Tracheal epithelial cell (primary cell): ENCODE results near the gene ZNF629. TPM values are rescaled to one million over a fixed set of nuclear protein-coding genes. Genes with fewer than 3 reads are reported as not detected.

ENCODE experiments used
- total RNA-seq: library from RNA; depleted of rRNA; stranded (reverse); fragments of >200 nt; gene quantifications from 2 replicates; pipeline ENCODE4 v1.2.1, GENCODE V29; 2014

Gene ZNF629
- total RNA-seq = 5.5 and 6.6 TPM in 2 replicates

DNA sequence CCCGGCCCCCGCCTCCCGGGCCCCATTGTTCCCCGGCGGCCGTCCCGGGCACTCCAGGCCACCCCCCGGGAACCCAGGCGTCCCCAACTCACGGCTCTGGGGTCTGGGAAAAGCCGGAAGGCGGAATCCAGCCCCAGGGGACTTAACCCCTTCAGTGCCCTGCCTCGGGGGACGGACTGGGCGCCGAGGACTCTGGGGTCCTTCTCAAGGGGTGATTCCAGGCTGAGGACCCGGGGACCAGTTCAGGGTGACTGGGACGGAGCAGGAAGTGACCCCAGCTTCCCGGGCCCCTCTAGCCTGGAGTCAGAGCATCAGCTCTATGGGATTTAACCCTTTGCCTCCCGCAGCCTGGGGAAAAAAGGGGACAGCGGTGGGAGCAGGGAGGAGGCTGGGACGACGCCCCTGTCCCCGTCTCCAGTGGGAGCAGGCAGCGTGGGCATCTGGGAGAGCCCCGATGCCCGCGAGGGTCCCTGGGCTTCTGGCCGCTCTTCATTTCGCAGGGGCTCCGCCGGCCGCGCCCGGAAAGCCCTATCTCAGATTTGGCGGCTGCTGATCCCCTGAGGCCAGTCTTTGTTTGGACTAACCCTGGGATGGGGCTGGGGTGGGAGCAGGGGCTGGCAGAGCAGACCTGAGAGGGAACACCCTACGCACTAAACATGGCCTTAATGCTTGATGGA, at the start of gene ZNF629:
ZNF629 (minus strand) TSS at position 270 of the 677 bp plus-strand sequence. CDS start 2,723 bp downstream, outside the sequence.

DNA sequence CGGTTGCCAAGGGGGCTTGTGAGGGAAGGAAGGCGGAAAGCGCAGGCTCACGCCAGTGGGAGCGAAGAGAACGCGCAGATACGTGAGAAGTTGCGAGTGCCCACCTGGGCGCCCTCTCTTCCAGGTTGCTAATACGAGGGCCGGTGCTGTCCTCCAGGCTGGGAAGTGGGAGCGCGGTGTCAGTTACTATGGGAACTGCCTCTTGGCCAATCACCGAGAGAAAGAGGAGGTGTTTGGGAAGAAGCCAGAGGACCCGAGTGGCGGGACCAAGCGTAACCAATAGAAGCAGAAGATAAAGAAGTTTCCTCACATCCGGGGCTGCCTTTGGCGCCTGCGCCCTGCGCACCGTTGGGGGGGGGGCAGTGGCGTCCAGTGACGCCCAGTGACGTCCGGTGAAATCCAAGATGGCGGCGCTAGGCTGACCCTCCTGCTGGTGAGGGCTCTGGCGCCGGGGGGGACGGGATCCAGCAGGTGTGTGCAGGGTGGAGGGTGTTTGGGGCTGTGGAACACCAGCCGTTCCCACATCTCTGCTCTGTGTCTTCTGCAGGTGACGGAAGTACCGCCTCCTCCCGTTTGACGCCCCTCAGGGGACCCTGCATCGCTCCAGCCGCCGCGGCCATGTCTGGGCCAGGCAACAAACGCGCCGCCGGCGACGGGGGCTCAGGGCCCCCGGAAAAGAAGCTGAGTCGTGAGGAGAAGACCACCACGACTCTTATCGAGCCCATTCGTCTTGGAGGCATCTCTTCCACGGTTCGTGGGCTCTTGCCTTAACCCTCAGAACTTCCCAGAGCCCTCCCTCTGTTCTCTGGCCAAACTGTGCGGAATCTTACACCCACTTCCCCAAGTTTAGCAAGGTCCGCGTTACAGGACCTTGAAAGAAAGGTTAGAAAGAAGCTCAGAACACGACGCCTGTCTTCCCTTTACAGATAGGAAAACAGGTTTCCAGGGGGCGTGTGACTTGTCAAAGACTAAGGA, 24.8 kb downstream of the ZNF629 start, which contains the start of the genes CFAP119 and RNF40:
CFAP119 (minus strand) TSS at position 135 of the 975 bp plus-strand sequence. CDS start 314 bp downstream, outside the sequence.
RNF40 (plus strand) TSS at position 395 of the 975 bp plus-strand sequence; CDS start at position 619, 224 bp downstream.

DNA sequence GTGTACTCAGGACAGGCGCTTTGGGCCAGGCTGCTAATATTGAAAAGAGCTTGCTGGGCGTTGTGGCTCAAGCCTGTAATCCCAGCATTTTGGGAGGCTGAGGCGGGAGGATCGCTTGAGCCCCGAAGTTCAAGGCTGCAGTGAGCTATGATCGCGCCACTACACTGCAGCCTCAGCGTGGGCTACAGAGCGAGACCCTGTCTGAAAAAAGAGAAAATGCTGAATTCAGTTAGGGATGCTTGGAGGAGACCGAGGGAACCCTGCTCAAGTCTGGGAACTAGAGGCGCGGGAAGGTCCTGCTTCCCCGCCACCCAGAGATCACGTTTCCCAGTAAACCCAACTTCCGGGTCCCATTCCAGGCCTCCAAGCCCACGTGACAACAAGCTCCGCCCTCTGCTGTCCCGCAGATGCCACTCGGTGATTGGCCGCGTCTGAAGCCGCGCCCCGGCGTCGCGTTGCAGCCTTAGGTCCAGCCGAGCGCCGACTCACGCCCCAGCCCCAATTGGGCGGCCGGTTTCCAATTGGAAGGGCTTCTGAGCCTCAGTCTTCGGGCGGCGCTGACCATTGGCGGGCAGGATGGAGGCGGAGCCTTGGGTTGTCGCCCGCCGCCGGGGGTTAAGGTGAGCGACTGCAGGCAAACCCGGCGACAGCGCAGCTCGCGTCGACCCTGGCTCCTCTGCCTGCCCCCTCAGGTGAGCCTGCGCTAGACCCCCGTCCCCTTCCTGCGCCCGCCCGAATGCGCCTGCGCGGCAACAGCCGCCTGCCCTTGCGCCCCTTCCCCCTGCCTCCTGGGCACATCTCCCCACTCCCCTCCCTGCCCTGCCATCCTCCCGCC, 39.0 kb downstream of the ZNF629 start, which contains the start of gene PHKG2:
PHKG2 (plus strand) TSS at position 627 of the 835 bp plus-strand sequence. CDS start 396 bp downstream, outside the sequence.

Other genes starting within 250 kb of the ZNF629 start
- gene ZNF764, start 228.8 kb downstream of the ZNF629 start, total RNA-seq = 3.4 and 3.6 TPM in 2 replicates
- 8.2 and 10.7 TPM in 2 replicates for gene ZNF688, start 215.5 kb downstream of the ZNF629 start, total RNA-seq
- 6.2 and 8.0 TPM in 2 replicates for gene ZNF785, start 201.5 kb downstream of the ZNF629 start, total RNA-seq
- 1.7 and 3.8 TPM in 2 replicates for gene ZNF689, start 176.8 kb downstream of the ZNF629 start, total RNA-seq
- gene PRR14, start 136.2 kb downstream of the ZNF629 start, total RNA-seq = 8.7 and 10.1 TPM in 2 replicates
- 11.1 and 14.9 TPM in 2 replicates for gene FBRS, start 128.8 kb downstream of the ZNF629 start, total RNA-seq
- gene SRCAP, start 88.0 kb downstream of the ZNF629 start, total RNA-seq = 15.7 and 16.8 TPM in 2 replicates
- 9.6 and 16.1 TPM in 2 replicates for gene PHKG2, start 38.8 kb downstream of the ZNF629 start, total RNA-seq
- gene CFAP119, start 25.1 kb downstream of the ZNF629 start, total RNA-seq = 1.4 TPM in 1 of 2 replicates, not detected in the other
- gene RNF40, start 24.9 kb downstream of the ZNF629 start, total RNA-seq = 50.3 and 56.6 TPM in 2 replicates
- 28.8 and 34.7 TPM in 2 replicates for gene BCL7C, start 106.9 kb upstream of the ZNF629 start, total RNA-seq
- 0.64 and 0.96 TPM in 2 replicates for gene CTF1, start 109.4 kb upstream of the ZNF629 start, total RNA-seq
- gene FBXL19, start 136.4 kb upstream of the ZNF629 start, total RNA-seq = 16.2 and 30.6 TPM in 2 replicates
- gene ORAI3, start 161.9 kb upstream of the ZNF629 start, total RNA-seq = 24.3 and 48.8 TPM in 2 replicates
- gene SETD1A, start 170.5 kb upstream of the ZNF629 start, total RNA-seq = 0.96 and 1.5 TPM in 2 replicates
- 14.1 and 25.5 TPM in 2 replicates for gene HSD3B7, start 198.0 kb upstream of the ZNF629 start, total RNA-seq
- 0.72 TPM in 1 of 2 replicates, not detected in the other for gene STX1B, start 223.4 kb upstream of the ZNF629 start, total RNA-seq
- gene STX4, start 246.4 kb upstream of the ZNF629 start, total RNA-seq = 7.5 and 13.3 TPM in 2 replicates